Measurements from ENCODE around the gene AACS. TPM values are rescaled to one million over a fixed set of nuclear protein-coding genes. Genes with fewer than 3 reads are reported as not detected.
"Not testable (repeated sequence)": the region's sequence is repeated elsewhere in the genome, so short reads cannot be mapped to it uniquely, and the experiment has no call there.

Gene AACS
- total RNA-seq, 1 donor: 3.8 TPM

DNA sequence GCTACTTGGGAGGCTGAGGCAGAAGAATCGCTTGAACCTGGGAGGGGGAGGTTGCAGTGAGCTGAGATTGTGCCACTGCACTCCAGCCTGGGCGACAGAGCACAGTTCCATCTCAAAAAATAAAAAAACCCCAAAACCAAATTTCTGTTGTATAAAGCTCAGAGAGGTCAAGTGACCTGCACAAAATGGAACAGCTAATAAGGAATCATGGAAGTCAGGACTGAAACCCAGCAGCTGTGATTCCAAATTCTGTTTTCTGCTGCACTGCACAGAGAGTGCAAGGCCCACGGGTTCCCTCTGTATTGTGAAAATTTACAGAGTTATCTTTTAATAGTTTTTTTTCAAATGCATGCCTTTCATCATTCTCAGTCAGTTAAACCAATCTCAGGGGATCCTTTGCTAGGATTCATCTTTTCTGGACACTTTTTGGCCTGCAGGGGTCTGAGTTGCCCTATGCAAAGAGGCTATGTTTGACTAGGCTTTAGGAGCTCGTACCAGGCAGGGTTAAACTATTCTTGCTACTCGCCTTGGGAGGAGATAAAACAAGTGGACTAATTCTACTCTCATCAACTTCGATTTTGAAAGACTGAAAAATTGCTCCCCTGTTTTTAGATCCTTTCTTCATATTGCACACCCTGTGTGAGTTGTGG is 26.1 kb upstream of the AACS start:
- no peaks in the 10 kb centered on the region for H3K27me3 ChIP-seq (ENCODE audit: insufficient read depth, low read length)
- H3K4me3 ChIP-seq (ENCODE audit: low read length): no peak overlapping the region
- no peaks in the 10 kb centered on the region for H3K4me1 ChIP-seq (ENCODE audit: insufficient read depth, low read length)
- H3K9me3 ChIP-seq (ENCODE audit: low read depth, low read length): no peaks in the 10 kb centered on the region

GRCh38 chr12:125049093-125049458 is 16.2 kb upstream of the AACS start:
- no peaks in the 10 kb centered on the region for H3K9me3 ChIP-seq (ENCODE audit: low read depth, low read length)
- peaks cover 3% of the 10 kb centered on the region for H3K4me1 ChIP-seq (ENCODE audit: insufficient read depth, low read length)
- peak overlapping the region; percentile 39 for H3K4me3 ChIP-seq (ENCODE audit: low read length)
- H3K27me3 ChIP-seq (ENCODE audit: insufficient read depth, low read length): no peaks in the 10 kb centered on the region

DNA sequence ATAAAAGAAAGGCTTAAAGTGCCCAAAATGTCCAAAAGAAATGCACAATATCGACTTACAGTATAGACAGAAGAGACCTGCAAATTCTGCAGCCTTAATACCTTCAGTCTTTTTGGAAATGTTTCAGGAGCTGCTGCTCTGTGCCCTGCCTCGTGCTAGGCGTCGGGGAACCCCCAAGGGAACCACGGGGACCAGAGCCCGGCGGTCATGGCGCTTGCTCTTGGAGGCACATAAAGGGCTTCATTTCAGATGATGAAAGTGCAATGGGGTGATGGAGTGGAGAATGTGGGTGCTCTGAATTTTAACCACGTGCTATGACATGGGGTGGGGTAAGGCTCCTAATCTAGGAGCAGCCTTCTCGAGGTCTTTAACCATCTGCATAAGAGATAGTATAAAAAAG is 14.8 kb upstream of the AACS start:
- H3K9me3 ChIP-seq (ENCODE audit: low read depth, low read length): no peaks in the 10 kb centered on the region
- H3K4me1 ChIP-seq (ENCODE audit: insufficient read depth, low read length): peaks cover 3% of the 10 kb centered on the region
- no peak overlapping the region for H3K4me3 ChIP-seq (ENCODE audit: low read length)
- no peaks in the 10 kb centered on the region for H3K27me3 ChIP-seq (ENCODE audit: insufficient read depth, low read length)

- H3K4me1 ChIP-seq (ENCODE audit: insufficient read depth, low read length): peaks cover 3% of the 10 kb centered on the region
- H3K27me3 ChIP-seq (ENCODE audit: insufficient read depth, low read length): no peaks in the 10 kb centered on the region
- H3K4me3 ChIP-seq (ENCODE audit: low read length): no peak overlapping the region
- H3K9me3 ChIP-seq (ENCODE audit: low read depth, low read length): no peaks in the 10 kb centered on the region
These were observed 14.4 kb upstream of the AACS start for GRCh38 chr12:125050868-125051267.

GRCh38 chr12:125053821-125054220 is 11.4 kb upstream of the AACS start:
- H3K27me3 ChIP-seq (ENCODE audit: insufficient read depth, low read length): no peaks in the 10 kb centered on the region
- peaks cover 3% of the 10 kb centered on the region for H3K4me1 ChIP-seq (ENCODE audit: insufficient read depth, low read length)
- H3K9me3 ChIP-seq (ENCODE audit: low read depth, low read length): no peaks in the 10 kb centered on the region
- H3K4me3 ChIP-seq (ENCODE audit: low read length): no peak overlapping the region

GRCh38 chr12:125055591-125055990 is 9.6 kb upstream of the AACS start:
- no peaks in the 10 kb centered on the region for H3K27me3 ChIP-seq (ENCODE audit: insufficient read depth, low read length)
- no peaks in the 10 kb centered on the region for H3K9me3 ChIP-seq (ENCODE audit: low read depth, low read length)
- no peaks in the 10 kb centered on the region for H3K4me1 ChIP-seq (ENCODE audit: insufficient read depth, low read length)
- no peak overlapping the region for H3K4me3 ChIP-seq (ENCODE audit: low read length)

GRCh38 chr12:125056306-125056705 is 8.9 kb upstream of the AACS start:
- Histone ChIP-seq H3K4me1 (ENCODE audit: insufficient read depth, low read length) (no peaks in the 10 kb centered on the region), H3K27me3 (ENCODE audit: insufficient read depth, low read length) (no peaks in the 10 kb centered on the region), H3K9me3 (ENCODE audit: low read depth, low read length) (no peaks in the 10 kb centered on the region), H3K4me3 (ENCODE audit: low read length) (no peak overlapping the region)

GRCh38 chr12:125057708-125058107 is 7.5 kb upstream of the AACS start:
- no peak overlapping the region for H3K4me3 ChIP-seq (ENCODE audit: low read length)
- no peaks in the 10 kb centered on the region for H3K4me1 ChIP-seq (ENCODE audit: insufficient read depth, low read length)
- H3K27me3 ChIP-seq (ENCODE audit: insufficient read depth, low read length): no peaks in the 10 kb centered on the region
- H3K9me3 ChIP-seq (ENCODE audit: low read depth, low read length): no peaks in the 10 kb centered on the region

DNA sequence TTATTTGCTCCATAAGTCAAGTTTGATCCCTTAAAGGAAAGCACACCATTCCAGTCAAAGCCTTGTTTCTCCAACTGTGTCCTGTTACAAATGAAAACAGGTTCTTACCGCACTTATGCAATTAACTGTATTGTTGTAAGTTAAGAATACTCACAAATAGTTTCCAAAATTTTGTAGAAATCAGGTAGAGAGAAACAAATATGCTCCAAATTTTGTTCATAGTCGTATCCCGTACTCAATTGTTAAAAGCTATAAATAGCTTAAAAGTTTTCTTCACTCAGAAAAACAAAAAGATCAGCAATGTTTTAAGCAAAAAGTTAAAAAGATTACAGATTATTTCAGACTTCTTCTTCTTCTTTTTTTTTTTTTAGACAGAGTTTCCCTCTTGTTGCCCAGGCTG is 4.0 kb upstream of the AACS start:
- Histone ChIP-seq H3K4me1 (ENCODE audit: insufficient read depth, low read length) (peaks cover 15% of the 10 kb centered on the region), H3K9me3 (ENCODE audit: low read depth, low read length) (no peaks in the 10 kb centered on the region), H3K27me3 (ENCODE audit: insufficient read depth, low read length) (no peaks in the 10 kb centered on the region), H3K4me3 (ENCODE audit: low read length) (no peak overlapping the region)

GRCh38 chr12:125063522-125063921 is 1.7 kb upstream of the AACS start:
- peaks cover 15% of the 10 kb centered on the region for H3K4me1 ChIP-seq (ENCODE audit: insufficient read depth, low read length)
- not testable (repeated sequence) for H3K4me3 ChIP-seq (ENCODE audit: low read length); H3K9me3 ChIP-seq (ENCODE audit: low read depth, low read length); H3K27me3 ChIP-seq (ENCODE audit: insufficient read depth, low read length)

DNA sequence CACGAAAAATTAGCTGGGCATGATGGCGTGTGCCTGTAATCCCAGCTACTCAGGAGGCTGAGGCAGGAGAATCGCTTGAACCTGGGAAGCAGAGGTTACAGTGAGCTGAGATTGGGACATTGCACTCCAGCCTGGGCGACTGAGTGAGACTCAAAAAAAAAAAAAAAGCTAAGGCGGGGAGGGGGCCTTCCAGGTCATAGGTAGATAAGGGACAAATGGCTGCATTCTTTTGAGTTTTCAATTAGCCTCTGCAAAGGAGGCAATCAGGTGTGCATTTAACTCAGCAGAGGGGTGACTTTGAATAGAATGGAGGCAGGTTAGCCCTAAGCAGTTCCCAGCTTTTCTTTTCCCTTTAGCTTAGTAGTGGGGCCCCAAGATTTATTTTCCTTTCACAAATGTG is 743 bp upstream of the AACS start:
- H3K27me3 ChIP-seq (ENCODE audit: insufficient read depth, low read length): no peaks in the 10 kb centered on the region
- H3K4me3 ChIP-seq (ENCODE audit: low read length): no peak overlapping the region
- H3K4me1 ChIP-seq (ENCODE audit: insufficient read depth, low read length): peaks cover 15% of the 10 kb centered on the region
- no peaks in the 10 kb centered on the region for H3K9me3 ChIP-seq (ENCODE audit: low read depth, low read length)

DNA sequence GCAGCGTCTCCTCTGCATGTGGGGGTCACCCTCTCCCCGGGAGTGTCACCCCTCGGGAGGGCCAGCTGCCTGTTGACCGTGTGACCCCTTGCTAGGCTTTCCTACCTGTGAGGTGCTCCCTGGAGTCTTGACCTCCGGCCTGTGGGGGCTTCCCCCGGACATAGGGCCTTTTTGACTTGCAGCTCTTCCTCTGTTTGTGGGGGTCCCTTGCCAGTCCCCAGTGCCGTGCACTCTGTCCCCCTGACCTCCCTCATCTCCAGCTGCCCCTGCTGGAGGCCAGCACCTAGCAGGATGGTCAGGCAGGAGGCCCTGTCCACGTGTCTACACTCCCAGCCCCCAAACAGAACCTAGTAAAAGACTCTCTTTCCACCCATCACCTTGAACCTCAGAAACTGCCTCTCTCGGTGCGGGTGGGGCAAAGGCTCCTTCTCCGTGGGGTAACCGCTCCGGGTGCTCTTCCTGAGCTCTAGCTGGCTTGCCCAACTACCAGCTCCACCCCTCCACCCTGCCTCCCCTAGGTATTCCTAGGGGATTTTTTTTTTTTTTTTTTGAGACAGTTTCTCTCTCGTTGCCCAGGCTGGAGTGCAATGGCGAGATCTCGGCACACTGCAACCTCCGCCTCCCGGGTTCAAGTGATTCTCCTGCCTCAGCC is 810 bp downstream of the AACS start:
- no peaks in the 10 kb centered on the region for H3K9me3 ChIP-seq (ENCODE audit: low read depth, low read length)
- H3K27me3 ChIP-seq (ENCODE audit: insufficient read depth, low read length): no peaks in the 10 kb centered on the region
- peaks cover 15% of the 10 kb centered on the region for H3K4me1 ChIP-seq (ENCODE audit: insufficient read depth, low read length)
- H3K4me3 ChIP-seq (ENCODE audit: low read length): peak overlapping the region; percentile 55

- Histone ChIP-seq H3K4me1 (ENCODE audit: insufficient read depth, low read length) (peaks cover 15% of the 10 kb centered on the region), H3K4me3 (ENCODE audit: low read length) (no peak overlapping the region), H3K27me3 (ENCODE audit: insufficient read depth, low read length) (no peaks in the 10 kb centered on the region), H3K9me3 (ENCODE audit: low read depth, low read length) (no peaks in the 10 kb centered on the region)
These were observed 3.2 kb downstream of the AACS start for GRCh38 chr12:125068391-125068790.

DNA sequence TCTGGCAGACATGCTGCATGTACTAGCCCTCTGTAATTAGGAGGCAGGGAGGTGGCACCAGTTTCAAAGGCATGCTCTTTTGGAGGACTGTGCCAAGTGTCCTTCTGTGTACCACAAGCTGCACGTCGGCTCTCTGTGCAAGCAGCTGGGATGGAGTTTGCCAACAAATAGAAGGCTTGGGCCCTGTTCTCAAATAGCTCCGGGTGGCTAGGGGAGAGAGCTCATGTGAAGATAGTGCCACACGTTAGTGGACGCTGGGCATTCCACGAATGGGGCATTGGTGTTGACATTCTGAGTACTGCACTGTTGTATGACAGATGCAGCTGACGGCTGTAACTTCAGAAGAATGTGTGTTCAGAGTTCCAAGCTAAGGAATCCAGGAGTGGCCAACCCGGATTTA is 4.4 kb downstream of the AACS start:
- Histone ChIP-seq H3K4me1 (ENCODE audit: insufficient read depth, low read length) (peaks cover 12% of the 10 kb centered on the region), H3K4me3 (ENCODE audit: low read length) (no peak overlapping the region), H3K27me3 (ENCODE audit: insufficient read depth, low read length) (no peaks in the 10 kb centered on the region), H3K9me3 (ENCODE audit: low read depth, low read length) (no peaks in the 10 kb centered on the region)

GRCh38 chr12:125070112-125070511 is 4.9 kb downstream of the AACS start:
- Histone ChIP-seq H3K27me3 (ENCODE audit: insufficient read depth, low read length) (no peaks in the 10 kb centered on the region), H3K9me3 (ENCODE audit: low read depth, low read length) (no peaks in the 10 kb centered on the region), H3K4me3 (ENCODE audit: low read length) (no peak overlapping the region), H3K4me1 (ENCODE audit: insufficient read depth, low read length) (peaks cover 7% of the 10 kb centered on the region)
